ENCODE results near the gene MYL5. TPM values are rescaled to one million over a fixed set of nuclear protein-coding genes. Genes with fewer than 3 reads are reported as not detected.

The MYL5 gene
- total RNA-seq, 2 experiments from 2014 or later, result 17.8 to 19.0 TPM

GRCh38 chr4:648579-649292 is 25.6 kb upstream of the MYL5 start:
- Mint-ChIP-seq H3K4me1 (peaks cover 5% of the 10 kb centered on the region), H3K9me3 (peaks cover 9% of the 10 kb centered on the region), H3K4me3 (no peak overlapping the region), H3K27ac (no peak overlapping the region), H3K36me3 (ENCODE audit: low read depth) (no peaks in the 10 kb centered on the region), H3K27me3 (peaks cover 3% of the 10 kb centered on the region)
- DNase-seq, result no peak
- ChIA-PET POLR2A (no interaction called here), CTCF (interaction anchor here (2.2 kb wide), 1 partner anchor 24 kb away, joined by 5 read pairs; the partner anchor contains the start of gene PDE6B)

- Mint-ChIP-seq H3K4me3 (no peak overlapping the region), H3K9me3 (peaks cover 9% of the 10 kb centered on the region), H3K4me1 (peaks cover 5% of the 10 kb centered on the region), H3K36me3 (ENCODE audit: low read depth) (no peaks in the 10 kb centered on the region), H3K27ac (no peak overlapping the region), H3K27me3 (peaks cover 3% of the 10 kb centered on the region)
- no peak for DNase-seq
- POLR2A ChIA-PET, result no interaction called here
- CTCF ChIA-PET, result interaction anchor here (2.2 kb wide), 1 partner anchor 24 kb away, joined by 5 read pairs; the partner anchor contains the start of gene PDE6B
Measured at GRCh38 chr4:649293-649625, 25.1 kb upstream of the MYL5 start.

- DNase-seq, result no peak
- H3K4me1 Mint-ChIP-seq, result peaks cover 5% of the 10 kb centered on the region
- H3K4me3 Mint-ChIP-seq, result no peak overlapping the region
- H3K36me3 Mint-ChIP-seq (ENCODE audit: low read depth), result no peaks in the 10 kb centered on the region
- H3K27ac Mint-ChIP-seq, result no peak overlapping the region
- ChIA-PET CTCF (interaction anchor here (2.2 kb wide), 1 partner anchor 25 kb away, joined by 5 read pairs; the partner anchor contains the start of gene PDE6B), POLR2A (no interaction called here)
- H3K9me3 Mint-ChIP-seq, result peaks cover 8% of the 10 kb centered on the region
- peaks cover 2% of the 10 kb centered on the region for H3K27me3 Mint-ChIP-seq
Measured at GRCh38 chr4:649751-650310, 24.5 kb upstream of the MYL5 start.

GRCh38 chr4:650461-650860 is 23.9 kb upstream of the MYL5 start:
- Mint-ChIP-seq H3K27me3 (no peaks in the 10 kb centered on the region), H3K36me3 (ENCODE audit: low read depth) (no peaks in the 10 kb centered on the region), H3K9me3 (peaks cover 5% of the 10 kb centered on the region), H3K4me3 (no peak overlapping the region), H3K27ac (no peak overlapping the region), H3K4me1 (peaks cover 5% of the 10 kb centered on the region)
- no peak for DNase-seq
- ChIA-PET CTCF (no interaction called here), POLR2A (no interaction called here)

GRCh38 chr4:650951-651883 is 23.1 kb upstream of the MYL5 start:
- no peak overlapping the region for H3K27ac Mint-ChIP-seq
- ChIA-PET POLR2A (no interaction called here), CTCF (no interaction called here)
- H3K27me3 Mint-ChIP-seq, result no peaks in the 10 kb centered on the region
- H3K9me3 Mint-ChIP-seq, result peaks cover 5% of the 10 kb centered on the region
- DNase-seq, result no peak
- peaks cover 4% of the 10 kb centered on the region for H3K4me1 Mint-ChIP-seq
- no peak overlapping the region for H3K4me3 Mint-ChIP-seq
- no peaks in the 10 kb centered on the region for H3K36me3 Mint-ChIP-seq (ENCODE audit: low read depth)

GRCh38 chr4:651884-652642 is 22.3 kb upstream of the MYL5 start:
- ChIA-PET POLR2A (no interaction called here), CTCF (interaction anchor here (1.2 kb wide), 1 partner anchor 19 kb away, joined by 3 read pairs; no protein-coding TSS in a partner anchor)
- Mint-ChIP-seq H3K9me3 (no peaks in the 10 kb centered on the region), H3K36me3 (ENCODE audit: low read depth) (no peaks in the 10 kb centered on the region), H3K4me3 (no peak overlapping the region), H3K27ac (no peak overlapping the region), H3K27me3 (no peaks in the 10 kb centered on the region), H3K4me1 (no peaks in the 10 kb centered on the region)
- DNase-seq, result no peak

GRCh38 chr4:653080-653821 is 21.1 kb upstream of the MYL5 start:
- CTCF ChIA-PET, result interaction anchor here (1.2 kb wide), 1 partner anchor 18 kb away, joined by 3 read pairs; no protein-coding TSS in a partner anchor
- no peaks in the 10 kb centered on the region for H3K36me3 Mint-ChIP-seq (ENCODE audit: low read depth)
- POLR2A ChIA-PET, result no interaction called here
- no peaks in the 10 kb centered on the region for H3K9me3 Mint-ChIP-seq
- H3K27me3 Mint-ChIP-seq, result no peaks in the 10 kb centered on the region
- H3K4me1 Mint-ChIP-seq, result no peaks in the 10 kb centered on the region
- H3K4me3 Mint-ChIP-seq, result no peak overlapping the region
- no peak overlapping the region for H3K27ac Mint-ChIP-seq
- no peak for DNase-seq

GRCh38 chr4:653831-654502 is 20.4 kb upstream of the MYL5 start:
- no peak for DNase-seq
- Mint-ChIP-seq H3K36me3 (ENCODE audit: low read depth) (no peaks in the 10 kb centered on the region), H3K27ac (no peak overlapping the region), H3K27me3 (no peaks in the 10 kb centered on the region), H3K4me3 (no peak overlapping the region), H3K4me1 (no peaks in the 10 kb centered on the region), H3K9me3 (no peaks in the 10 kb centered on the region)
- POLR2A ChIA-PET, result no interaction called here
- CTCF ChIA-PET, result no interaction called here

- no peak for DNase-seq
- ChIA-PET POLR2A (no interaction called here), CTCF (no interaction called here)
- H3K4me3 Mint-ChIP-seq, result no peak overlapping the region
- H3K4me1 Mint-ChIP-seq, result no peaks in the 10 kb centered on the region
- no peaks in the 10 kb centered on the region for H3K27me3 Mint-ChIP-seq
- H3K27ac Mint-ChIP-seq, result no peak overlapping the region
- H3K36me3 Mint-ChIP-seq (ENCODE audit: low read depth), result no peaks in the 10 kb centered on the region
- peaks cover 4% of the 10 kb centered on the region for H3K9me3 Mint-ChIP-seq
Measured at GRCh38 chr4:654503-654845, 19.9 kb upstream of the MYL5 start.

GRCh38 chr4:654871-655463 is 19.4 kb upstream of the MYL5 start:
- no peak overlapping the region for H3K27ac Mint-ChIP-seq
- CTCF ChIA-PET, result no interaction called here
- H3K4me1 Mint-ChIP-seq, result no peaks in the 10 kb centered on the region
- no peak overlapping the region for H3K4me3 Mint-ChIP-seq
- POLR2A ChIA-PET, result no interaction called here
- H3K36me3 Mint-ChIP-seq (ENCODE audit: low read depth), result no peaks in the 10 kb centered on the region
- H3K9me3 Mint-ChIP-seq, result peaks cover 7% of the 10 kb centered on the region
- H3K27me3 Mint-ChIP-seq, result no peaks in the 10 kb centered on the region
- no peak for DNase-seq

GRCh38 chr4:655464-656151 is 18.7 kb upstream of the MYL5 start:
- H3K36me3 Mint-ChIP-seq (ENCODE audit: low read depth), result peaks cover 2% of the 10 kb centered on the region
- no peak overlapping the region for H3K27ac Mint-ChIP-seq
- no peaks in the 10 kb centered on the region for H3K4me1 Mint-ChIP-seq
- ChIA-PET POLR2A (no interaction called here), CTCF (no interaction called here)
- no peak overlapping the region for H3K4me3 Mint-ChIP-seq
- peaks cover 9% of the 10 kb centered on the region for H3K9me3 Mint-ChIP-seq
- no peak for DNase-seq
- H3K27me3 Mint-ChIP-seq, result no peaks in the 10 kb centered on the region
